GM10248 (cell line): Measurements from ENCODE around the gene FHL5.

ENCODE experiments used
- CTCF ChIA-PET: fragments of 300-600 bp; sonication (Branson Sonifier 250); formaldehyde crosslinking; extraction: SDS; loops from one replicate; lab custom pipeline; 2021; ENCODE audit warnings: antibody characterized with exemption; lab: Yijun Ruan, JAX
- POLR2A ChIA-PET: fragments of 350-650 bp; sonication (Branson Sonifier 250); formaldehyde crosslinking; extraction: SDS; loops from one replicate; lab custom pipeline; 2020; ENCODE audit warnings: antibody characterized with exemption; lab: Yijun Ruan, JAX
- DNase-seq: peaks from one replicate; pipeline ENCODE4 v3.0.0; 2012; ENCODE audit errors: extremely low spot score
- TF ChIP-seq, protein P1 (sequence below): IDR thresholded peaks from 2 replicates; pipeline ENCODE4 v1.5.1; 2012; ENCODE audit warnings: mild to moderate bottlenecking, low read depth; ENCODE audit errors: extremely low read depth, missing control alignments, control extremely low read depth

Gene FHL5

DNA sequence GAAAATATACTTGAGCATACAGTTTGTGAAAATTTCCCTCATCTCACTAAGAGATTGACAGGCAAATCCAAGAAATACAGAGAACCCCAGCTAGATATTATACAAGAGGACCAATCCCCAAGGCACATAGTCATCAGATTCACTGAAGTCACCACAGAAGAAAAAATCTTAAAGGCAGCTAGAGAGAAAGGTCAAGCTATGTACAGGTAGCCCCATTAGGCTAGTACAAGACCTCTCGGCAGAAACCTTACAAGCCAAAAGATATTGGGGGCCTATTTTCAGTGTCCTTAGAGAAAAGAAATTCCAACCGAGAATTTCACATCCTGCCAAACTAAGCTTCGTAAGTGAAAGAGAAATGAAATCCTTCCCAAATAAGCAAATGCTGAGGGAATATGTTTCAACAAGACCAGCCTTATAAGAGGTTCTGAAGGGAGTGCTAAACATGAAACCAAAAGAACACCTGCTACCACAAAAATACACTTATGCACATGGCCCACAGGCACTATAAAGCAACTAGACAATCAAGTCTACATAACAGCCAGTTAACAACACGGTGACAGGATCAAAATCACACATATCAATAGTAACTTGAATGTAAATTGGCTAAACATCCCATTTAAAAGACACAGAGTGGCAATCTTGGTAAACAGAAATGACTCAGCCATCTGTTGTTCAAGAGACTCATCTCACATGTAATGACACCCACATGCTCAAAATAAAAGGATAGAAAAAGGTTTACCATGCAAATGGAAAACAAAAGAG, 96.3 kb downstream of the FHL5 start:
- POLR2A ChIA-PET = no interaction called here
- CTCF ChIA-PET = no interaction called here
- DNase-seq = no peak
- TF ChIP-seq, protein P1, sequence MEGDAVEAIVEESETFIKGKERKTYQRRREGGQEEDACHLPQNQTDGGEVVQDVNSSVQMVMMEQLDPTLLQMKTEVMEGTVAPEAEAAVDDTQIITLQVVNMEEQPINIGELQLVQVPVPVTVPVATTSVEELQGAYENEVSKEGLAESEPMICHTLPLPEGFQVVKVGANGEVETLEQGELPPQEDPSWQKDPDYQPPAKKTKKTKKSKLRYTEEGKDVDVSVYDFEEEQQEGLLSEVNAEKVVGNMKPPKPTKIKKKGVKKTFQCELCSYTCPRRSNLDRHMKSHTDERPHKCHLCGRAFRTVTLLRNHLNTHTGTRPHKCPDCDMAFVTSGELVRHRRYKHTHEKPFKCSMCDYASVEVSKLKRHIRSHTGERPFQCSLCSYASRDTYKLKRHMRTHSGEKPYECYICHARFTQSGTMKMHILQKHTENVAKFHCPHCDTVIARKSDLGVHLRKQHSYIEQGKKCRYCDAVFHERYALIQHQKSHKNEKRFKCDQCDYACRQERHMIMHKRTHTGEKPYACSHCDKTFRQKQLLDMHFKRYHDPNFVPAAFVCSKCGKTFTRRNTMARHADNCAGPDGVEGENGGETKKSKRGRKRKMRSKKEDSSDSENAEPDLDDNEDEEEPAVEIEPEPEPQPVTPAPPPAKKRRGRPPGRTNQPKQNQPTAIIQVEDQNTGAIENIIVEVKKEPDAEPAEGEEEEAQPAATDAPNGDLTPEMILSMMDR = no peak
